Measurements from ENCODE around the gene LRRC45.

DNA sequence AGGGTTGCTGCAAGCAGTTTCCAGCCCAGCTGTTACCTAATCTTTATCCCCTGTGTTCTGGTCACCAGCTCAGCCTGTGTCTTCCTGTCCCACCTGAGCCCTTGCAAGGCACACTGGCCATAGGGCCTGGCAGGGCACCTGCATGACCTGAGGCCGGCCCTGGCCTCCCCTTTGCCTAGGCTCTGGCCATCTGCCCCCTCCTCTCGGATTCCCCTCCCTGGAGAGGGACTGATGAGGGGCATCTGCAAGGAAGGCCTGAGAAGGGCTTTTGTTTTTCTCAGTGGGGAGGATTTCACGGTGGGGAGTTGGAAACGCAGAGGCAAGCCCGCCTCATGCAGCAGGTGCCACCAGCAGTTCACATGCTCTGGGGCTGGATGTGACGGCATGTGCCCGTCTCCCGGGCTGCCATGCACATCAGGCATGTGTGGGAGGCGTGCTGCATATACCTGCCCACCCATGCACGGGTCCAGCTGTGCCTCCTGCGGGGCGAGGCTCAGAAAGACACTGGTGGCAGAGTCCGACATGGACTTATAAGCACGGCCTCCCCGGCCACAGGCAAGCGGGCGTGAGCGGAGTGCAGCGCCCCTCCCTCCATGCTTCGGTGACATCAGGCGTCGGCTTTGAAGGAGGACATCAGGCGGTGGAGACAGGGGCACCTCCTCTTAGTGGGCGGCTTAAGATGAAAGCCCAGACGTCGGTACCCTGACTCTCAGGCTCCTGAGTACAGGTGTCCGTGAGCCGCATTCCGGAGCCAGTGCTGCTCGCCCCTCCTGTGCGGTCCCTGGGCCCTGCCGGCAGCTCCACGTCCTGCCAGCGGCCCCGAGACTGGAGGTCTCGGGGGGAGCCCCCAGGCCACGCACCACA, 29.1 kb upstream of the LRRC45 start:
- no peak for TF ChIP-seq POLR2A (IDR thresholded peaks at IDR 0.05)
- TF ChIP-seq, protein P1, sequence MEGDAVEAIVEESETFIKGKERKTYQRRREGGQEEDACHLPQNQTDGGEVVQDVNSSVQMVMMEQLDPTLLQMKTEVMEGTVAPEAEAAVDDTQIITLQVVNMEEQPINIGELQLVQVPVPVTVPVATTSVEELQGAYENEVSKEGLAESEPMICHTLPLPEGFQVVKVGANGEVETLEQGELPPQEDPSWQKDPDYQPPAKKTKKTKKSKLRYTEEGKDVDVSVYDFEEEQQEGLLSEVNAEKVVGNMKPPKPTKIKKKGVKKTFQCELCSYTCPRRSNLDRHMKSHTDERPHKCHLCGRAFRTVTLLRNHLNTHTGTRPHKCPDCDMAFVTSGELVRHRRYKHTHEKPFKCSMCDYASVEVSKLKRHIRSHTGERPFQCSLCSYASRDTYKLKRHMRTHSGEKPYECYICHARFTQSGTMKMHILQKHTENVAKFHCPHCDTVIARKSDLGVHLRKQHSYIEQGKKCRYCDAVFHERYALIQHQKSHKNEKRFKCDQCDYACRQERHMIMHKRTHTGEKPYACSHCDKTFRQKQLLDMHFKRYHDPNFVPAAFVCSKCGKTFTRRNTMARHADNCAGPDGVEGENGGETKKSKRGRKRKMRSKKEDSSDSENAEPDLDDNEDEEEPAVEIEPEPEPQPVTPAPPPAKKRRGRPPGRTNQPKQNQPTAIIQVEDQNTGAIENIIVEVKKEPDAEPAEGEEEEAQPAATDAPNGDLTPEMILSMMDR (IDR thresholded peaks at IDR 0.05): no peak
